A549 (cell line): ENCODE data around the gene ZNF501.

ENCODE experiments used
- CBX2 ChIP-seq: fragments of 200-600 bp; sonication (generic); IDR thresholded peaks from 2 replicates; pipeline ENCODE4 v1.6.1; 2016; ENCODE audit warnings: low read depth, mild to moderate bottlenecking, borderline replicate concordance
- TF ChIP-seq, protein P1 (sequence below): fragments of 200-600 bp; sonication (generic); IDR thresholded peaks from 2 replicates; pipeline ENCODE4 v1.6.1; 2016; ENCODE audit warnings: antibody characterized with exemption, mild to moderate bottlenecking, moderate library complexity
- TF ChIP-seq, protein P2 (sequence below): fragments of >200 bp; sonication (Bioruptor Twin); formaldehyde crosslinking; IDR thresholded peaks from 3 replicates; pipeline ENCODE4 v1.5.1; 2016

GRCh38 chr3:44771424-44772098 is 42.1 kb downstream of the ZNF501 start:
- TF ChIP-seq CBX2, result no peak
- TF ChIP-seq, protein P1, sequence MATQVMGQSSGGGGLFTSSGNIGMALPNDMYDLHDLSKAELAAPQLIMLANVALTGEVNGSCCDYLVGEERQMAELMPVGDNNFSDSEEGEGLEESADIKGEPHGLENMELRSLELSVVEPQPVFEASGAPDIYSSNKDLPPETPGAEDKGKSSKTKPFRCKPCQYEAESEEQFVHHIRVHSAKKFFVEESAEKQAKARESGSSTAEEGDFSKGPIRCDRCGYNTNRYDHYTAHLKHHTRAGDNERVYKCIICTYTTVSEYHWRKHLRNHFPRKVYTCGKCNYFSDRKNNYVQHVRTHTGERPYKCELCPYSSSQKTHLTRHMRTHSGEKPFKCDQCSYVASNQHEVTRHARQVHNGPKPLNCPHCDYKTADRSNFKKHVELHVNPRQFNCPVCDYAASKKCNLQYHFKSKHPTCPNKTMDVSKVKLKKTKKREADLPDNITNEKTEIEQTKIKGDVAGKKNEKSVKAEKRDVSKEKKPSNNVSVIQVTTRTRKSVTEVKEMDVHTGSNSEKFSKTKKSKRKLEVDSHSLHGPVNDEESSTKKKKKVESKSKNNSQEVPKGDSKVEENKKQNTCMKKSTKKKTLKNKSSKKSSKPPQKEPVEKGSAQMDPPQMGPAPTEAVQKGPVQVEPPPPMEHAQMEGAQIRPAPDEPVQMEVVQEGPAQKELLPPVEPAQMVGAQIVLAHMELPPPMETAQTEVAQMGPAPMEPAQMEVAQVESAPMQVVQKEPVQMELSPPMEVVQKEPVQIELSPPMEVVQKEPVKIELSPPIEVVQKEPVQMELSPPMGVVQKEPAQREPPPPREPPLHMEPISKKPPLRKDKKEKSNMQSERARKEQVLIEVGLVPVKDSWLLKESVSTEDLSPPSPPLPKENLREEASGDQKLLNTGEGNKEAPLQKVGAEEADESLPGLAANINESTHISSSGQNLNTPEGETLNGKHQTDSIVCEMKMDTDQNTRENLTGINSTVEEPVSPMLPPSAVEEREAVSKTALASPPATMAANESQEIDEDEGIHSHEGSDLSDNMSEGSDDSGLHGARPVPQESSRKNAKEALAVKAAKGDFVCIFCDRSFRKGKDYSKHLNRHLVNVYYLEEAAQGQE, result no peak
- TF ChIP-seq, protein P2, sequence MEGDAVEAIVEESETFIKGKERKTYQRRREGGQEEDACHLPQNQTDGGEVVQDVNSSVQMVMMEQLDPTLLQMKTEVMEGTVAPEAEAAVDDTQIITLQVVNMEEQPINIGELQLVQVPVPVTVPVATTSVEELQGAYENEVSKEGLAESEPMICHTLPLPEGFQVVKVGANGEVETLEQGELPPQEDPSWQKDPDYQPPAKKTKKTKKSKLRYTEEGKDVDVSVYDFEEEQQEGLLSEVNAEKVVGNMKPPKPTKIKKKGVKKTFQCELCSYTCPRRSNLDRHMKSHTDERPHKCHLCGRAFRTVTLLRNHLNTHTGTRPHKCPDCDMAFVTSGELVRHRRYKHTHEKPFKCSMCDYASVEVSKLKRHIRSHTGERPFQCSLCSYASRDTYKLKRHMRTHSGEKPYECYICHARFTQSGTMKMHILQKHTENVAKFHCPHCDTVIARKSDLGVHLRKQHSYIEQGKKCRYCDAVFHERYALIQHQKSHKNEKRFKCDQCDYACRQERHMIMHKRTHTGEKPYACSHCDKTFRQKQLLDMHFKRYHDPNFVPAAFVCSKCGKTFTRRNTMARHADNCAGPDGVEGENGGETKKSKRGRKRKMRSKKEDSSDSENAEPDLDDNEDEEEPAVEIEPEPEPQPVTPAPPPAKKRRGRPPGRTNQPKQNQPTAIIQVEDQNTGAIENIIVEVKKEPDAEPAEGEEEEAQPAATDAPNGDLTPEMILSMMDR, result no peak
